HCT116 (cell line): ENCODE measurements around the gene MACROH2A1. TPM values are rescaled to one million over a fixed set of nuclear protein-coding genes. Genes with fewer than 3 reads are reported as not detected.

Experiments
- ATAC-seq: fragments of 200-7000 bp; cut with Tn5 transposase; 2 replicates; pipeline ENCODE4 v1.9.1; 2020; ENCODE audit warnings: mild to moderate bottlenecking, moderate library complexity
- BruUV-seq: library from RNA; stranded (reverse); fragments of 400-500 nt; replicated peaks from 2 replicates; lab custom pipeline; 2021; lab: Mats Ljungman, UMichigan
- CTCF ChIA-PET: fragments of 300-600 bp; sonication (Branson Sonifier 250); formaldehyde crosslinking; loops from one replicate; lab custom pipeline; 2021; ENCODE audit warnings: antibody characterized with exemption; lab: Charles Lee
- POLR2A ChIA-PET: fragments of 300-600, 350-600 bp; sonication (Branson Sonifier 250); formaldehyde crosslinking; loops from one replicate; lab custom pipeline; 2021; ENCODE audit warnings: antibody characterized with exemption; lab: Charles Lee
- RAD21 ChIA-PET, 2 experiments: fragments of 300-600 bp; sonication (Branson Sonifier 250); formaldehyde crosslinking; loops; one replicate each; lab custom pipeline; 2023; ENCODE audit warnings: low total read pairs in 2 of 2; ENCODE audit not compliant: uncharacterized antibody in 2 of 2, unreplicated experiment in 2 of 2, low non-redundant PET in 1 of 2; lab: Charles Lee
- DNase-seq: peaks from one replicate; pipeline ENCODE4 v3.0.0-alpha.2; 2010; ENCODE audit warnings: low read depth, low spot score
- H2AFZ ChIP-seq: fragments of 200-600 bp; shearing (Covaris generic), sonication (generic); 2 replicates; pipeline ENCODE4 v1.6.1; 2017; ENCODE audit warnings: low read depth, mixed run types, mixed read lengths, antibody characterized with exemption, low read length; ENCODE audit not compliant: poor library complexity, severe bottlenecking
- H3K27ac ChIP-seq: 2 replicates; pipeline ENCODE4 v1.5.1; 2012; ENCODE audit warnings: low read depth, low read length
- H3K27me3 ChIP-seq: fragments of 200-600 bp; sonication (generic); 2 replicates; pipeline ENCODE4 v1.6.1; 2016; ENCODE audit warnings: mixed run types, low read length, mixed read lengths; ENCODE audit not compliant: insufficient read depth
- H3K36me3 ChIP-seq, 2 experiments: fragments of 200-500 bp in 1 of 2; fragments of 200-600 bp in 1 of 2; sonication (Bioruptor generic) in 1 of 2; sonication (generic) in 1 of 2; 2 replicates each; pipeline versions ENCODE4 v1.5.1 to v1.6.1; 2014 to 2016; ENCODE audit warnings: low read length in 2 of 2, inconsistent platforms in 1 of 2, mixed read lengths in 1 of 2, mixed run types in 1 of 2; ENCODE audit not compliant: insufficient read depth in 2 of 2, control insufficient read depth in 1 of 2
- H3K4me1 ChIP-seq, 2 experiments: fragments of 200-600 bp in 1 of 2; sonication (generic) in 1 of 2; 2 replicates each; pipeline versions ENCODE4 v1.5.1 to v1.6.1; 2012 to 2017; ENCODE audit warnings: low read length in 2 of 2, inconsistent platforms in 1 of 2, mild to moderate bottlenecking in 1 of 2, mixed read lengths in 1 of 2, mixed run types in 1 of 2, moderate library complexity in 1 of 2; ENCODE audit not compliant: insufficient read depth in 2 of 2, control insufficient read depth in 1 of 2
- H3K4me2 ChIP-seq: fragments of 200-600 bp; sonication (generic); 2 replicates; pipeline ENCODE4 v1.6.1; 2017; ENCODE audit warnings: mixed run types, low read length, mixed read lengths
- H3K4me3 ChIP-seq, 2 experiments: fragments of 200-600 bp in 1 of 2; sonication (generic) in 1 of 2; replicated peaks in 1 of 2; 2 replicates each; pipeline ENCODE4 v1.5.1; 2011 to 2016; ENCODE audit warnings: low read length in 2 of 2, control low read depth in 1 of 2, low read depth in 1 of 2, mild to moderate bottlenecking in 1 of 2, mixed read lengths in 1 of 2, mixed run types in 1 of 2
- H3K79me2 ChIP-seq: fragments of 200-600 bp; sonication (generic); 2 replicates; pipeline ENCODE4 v1.6.1; 2017; ENCODE audit warnings: mild to moderate bottlenecking, mixed run types, low read length, moderate library complexity, mixed read lengths; ENCODE audit not compliant: insufficient read depth
- H3K9ac ChIP-seq: fragments of 200-600 bp; sonication (generic); 2 replicates; pipeline ENCODE4 v1.6.1; 2016; ENCODE audit warnings: low read length, mixed read lengths
- H3K9me2 ChIP-seq: fragments of 200-600 bp; sonication (generic), shearing (Covaris generic); 2 replicates; pipeline ENCODE4 v1.6.1; 2017; ENCODE audit warnings: mixed run types, mild to moderate bottlenecking, moderate library complexity; ENCODE audit not compliant: insufficient read depth
- H3K9me3 ChIP-seq, 2 experiments: fragments of 200-500 bp in 1 of 2; fragments of 200-600 bp in 1 of 2; sonication (Bioruptor generic) in 1 of 2; sonication (generic) in 1 of 2; 2 replicates each; pipeline ENCODE4 v1.6.1; 2014 to 2017; ENCODE audit warnings: low read length in 2 of 2, mixed read lengths in 2 of 2, inconsistent platforms in 1 of 2, low read depth in 1 of 2, mild to moderate bottlenecking in 1 of 2, mixed run types in 1 of 2, moderate library complexity in 1 of 2; ENCODE audit not compliant: control insufficient read depth in 1 of 2, insufficient read depth in 1 of 2
- H4K20me1 ChIP-seq: fragments of 200-600 bp; sonication (generic), shearing (Covaris generic); 2 replicates; pipeline ENCODE4 v1.6.1; 2017; ENCODE audit warnings: mixed run types, mild to moderate bottlenecking, moderate library complexity; ENCODE audit not compliant: insufficient read depth
- CBX3 ChIP-seq: IDR thresholded peaks from 2 replicates; pipeline ENCODE4 v1.6.1; 2012; ENCODE audit warnings: low read depth
- EGR1 ChIP-seq: IDR thresholded peaks from 2 replicates; pipeline ENCODE4 v1.6.1; 2012; ENCODE audit warnings: low read depth
- ELF1 ChIP-seq: IDR thresholded peaks from 2 replicates; pipeline ENCODE4 v1.6.1; 2012; ENCODE audit warnings: low read depth, borderline replicate concordance
- EZH2 ChIP-seq: fragments of 200-600 bp; sonication (generic); IDR thresholded peaks from 2 replicates; pipeline ENCODE4 v1.6.1; 2017; ENCODE audit warnings: antibody characterized with exemption, mixed run types
- EZH2phosphoT487 ChIP-seq: fragments of 200-600 bp; IDR thresholded peaks from 2 replicates; pipeline ENCODE4 v1.6.1; 2018; ENCODE audit warnings: antibody characterized with exemption, borderline replicate concordance
- FOSL1 ChIP-seq: IDR thresholded peaks from 2 replicates; pipeline ENCODE4 v1.6.1; 2012; ENCODE audit warnings: low read depth
- POLR2AphosphoS5 ChIP-seq: IDR thresholded peaks from 2 replicates; pipeline ENCODE4 v1.6.1; 2011; ENCODE audit warnings: mild to moderate bottlenecking, low read depth, low read length, moderate library complexity
- SIN3A ChIP-seq: IDR thresholded peaks from 2 replicates; pipeline ENCODE4 v1.6.1; 2012; ENCODE audit warnings: low read depth
- TCF7L2 ChIP-seq: IDR thresholded peaks from 2 replicates; pipeline ENCODE4 v1.7.0; 2011; ENCODE audit warnings: borderline replicate concordance, inconsistent platforms; ENCODE audit not compliant: insufficient read depth, insufficient read length; ENCODE audit errors: extremely low read depth
- ZNF274 ChIP-seq: fragments of 200-500 bp; sonication (Bioruptor generic); IDR thresholded peaks from 2 replicates; pipeline ENCODE4 v1.6.1; 2014; ENCODE audit warnings: mild to moderate bottlenecking, low read depth, low read length, inconsistent platforms
- intact Hi-C: fragments of 100-400 bp; cut with micrococcal nuclease; formaldehyde crosslinking; loops from 2 replicates; pipeline ENCODE4 v1.10.0; 2022
- total RNA-seq: library from RNA; stranded (reverse); gene quantifications from one replicate; pipeline ENCODE4 v1.2.1, GENCODE V29; 2021; ENCODE audit not compliant: unreplicated experiment
- TF ChIP-seq, protein P1 (sequence below), 3 experiments: fragments of 200-600 bp in 1 of 3; sonication (generic) in 1 of 3; IDR thresholded peaks in 2 of 3; conservative IDR thresholded peaks in 1 of 3; 2 replicates each; pipeline ENCODE4 v1.5.1; 2012 to 2017; ENCODE audit warnings: low read depth in 2 of 3, low read length in 2 of 3, antibody characterized with exemption in 1 of 3, borderline replicate concordance in 1 of 3, control low read depth in 1 of 3, mild to moderate bottlenecking in 1 of 3, mixed read lengths in 1 of 3, mixed run types in 1 of 3, moderate library complexity in 1 of 3; ENCODE audit not compliant: insufficient read depth in 1 of 3
- TF ChIP-seq, protein P2 (sequence below): IDR thresholded peaks from 2 replicates; pipeline ENCODE4 v1.6.1; 2011; ENCODE audit warnings: mild to moderate bottlenecking, low read length, moderate library complexity; ENCODE audit not compliant: insufficient replicate concordance; ENCODE audit errors: extremely low read depth
- TF ChIP-seq, protein P3 (sequence below): IDR thresholded peaks from 2 replicates; pipeline ENCODE4 v1.6.1; 2012

MACROH2A1 gene
- total RNA-seq, 1 experiment from 2014 or later = 218 TPM

DNA sequence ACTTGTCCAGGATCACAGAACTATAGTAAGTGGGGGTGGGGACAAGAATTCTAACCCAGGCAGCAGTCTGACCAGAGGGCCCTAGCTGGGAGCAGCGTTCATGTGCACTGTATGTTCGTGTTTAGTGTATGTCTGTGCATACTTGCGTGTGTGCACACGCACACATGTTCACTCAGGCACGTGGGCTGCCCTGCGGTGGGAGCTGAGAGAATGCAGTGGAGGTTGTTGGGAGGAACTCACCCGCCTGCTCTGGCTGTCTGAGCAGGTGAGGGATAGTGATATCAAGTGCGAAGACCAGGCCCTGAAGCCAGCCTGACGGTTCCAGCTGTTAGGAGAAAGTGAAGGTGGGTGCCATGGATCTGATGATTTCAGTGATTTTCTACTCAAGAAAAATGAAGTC is 47.2 kb upstream of the MACROH2A1 start:
- no TSS peak for BruUV-seq
- no peak overlapping the region for H3K9ac ChIP-seq
- no peak overlapping the region for H3K4me3 ChIP-seq
- H3K9me2 ChIP-seq = no peaks in the 10 kb centered on the region
- no peaks in the 10 kb centered on the region for H3K9me3 ChIP-seq
- intact Hi-C loops = no loop called here
- ChIA-PET RAD21 (no interaction called here), POLR2A (no interaction called here), CTCF (interaction anchor here (1.8 kb wide), 1 partner anchor 11 kb away, joined by 5 read pairs; no protein-coding TSS in a partner anchor)
- H3K79me2 ChIP-seq = no peaks in the 10 kb centered on the region
- no peaks in the 10 kb centered on the region for H3K36me3 ChIP-seq
- no peak overlapping the region for H3K4me2 ChIP-seq
- DNase-seq (no peak), ATAC-seq (no peak)
- no peak overlapping the region for H3K27ac ChIP-seq
- H3K4me1 ChIP-seq = no peaks in the 10 kb centered on the region
- TF ChIP-seq EGR1 (no peak), ELF1 (no peak), TCF7L2 (no peak), FOSL1 (no peak), ZNF274 (no peak), EZH2 (no peak), SIN3A (no peak), CBX3 (no peak), EZH2phosphoT487 (no peak), POLR2AphosphoS5 (no peak)
- TF ChIP-seq, protein P1, sequence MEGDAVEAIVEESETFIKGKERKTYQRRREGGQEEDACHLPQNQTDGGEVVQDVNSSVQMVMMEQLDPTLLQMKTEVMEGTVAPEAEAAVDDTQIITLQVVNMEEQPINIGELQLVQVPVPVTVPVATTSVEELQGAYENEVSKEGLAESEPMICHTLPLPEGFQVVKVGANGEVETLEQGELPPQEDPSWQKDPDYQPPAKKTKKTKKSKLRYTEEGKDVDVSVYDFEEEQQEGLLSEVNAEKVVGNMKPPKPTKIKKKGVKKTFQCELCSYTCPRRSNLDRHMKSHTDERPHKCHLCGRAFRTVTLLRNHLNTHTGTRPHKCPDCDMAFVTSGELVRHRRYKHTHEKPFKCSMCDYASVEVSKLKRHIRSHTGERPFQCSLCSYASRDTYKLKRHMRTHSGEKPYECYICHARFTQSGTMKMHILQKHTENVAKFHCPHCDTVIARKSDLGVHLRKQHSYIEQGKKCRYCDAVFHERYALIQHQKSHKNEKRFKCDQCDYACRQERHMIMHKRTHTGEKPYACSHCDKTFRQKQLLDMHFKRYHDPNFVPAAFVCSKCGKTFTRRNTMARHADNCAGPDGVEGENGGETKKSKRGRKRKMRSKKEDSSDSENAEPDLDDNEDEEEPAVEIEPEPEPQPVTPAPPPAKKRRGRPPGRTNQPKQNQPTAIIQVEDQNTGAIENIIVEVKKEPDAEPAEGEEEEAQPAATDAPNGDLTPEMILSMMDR (IDR thresholded peaks at IDR 0.05 in 2 of 3, conservative IDR thresholded peaks at IDR 0.05 in 1 of 3; ENCODE audit: borderline replicate concordance in 1 of 3, insufficient read depth in 1 of 3, low read depth in 2 of 3, low read length in 2 of 3) = no peak
- TF ChIP-seq, protein P2, sequence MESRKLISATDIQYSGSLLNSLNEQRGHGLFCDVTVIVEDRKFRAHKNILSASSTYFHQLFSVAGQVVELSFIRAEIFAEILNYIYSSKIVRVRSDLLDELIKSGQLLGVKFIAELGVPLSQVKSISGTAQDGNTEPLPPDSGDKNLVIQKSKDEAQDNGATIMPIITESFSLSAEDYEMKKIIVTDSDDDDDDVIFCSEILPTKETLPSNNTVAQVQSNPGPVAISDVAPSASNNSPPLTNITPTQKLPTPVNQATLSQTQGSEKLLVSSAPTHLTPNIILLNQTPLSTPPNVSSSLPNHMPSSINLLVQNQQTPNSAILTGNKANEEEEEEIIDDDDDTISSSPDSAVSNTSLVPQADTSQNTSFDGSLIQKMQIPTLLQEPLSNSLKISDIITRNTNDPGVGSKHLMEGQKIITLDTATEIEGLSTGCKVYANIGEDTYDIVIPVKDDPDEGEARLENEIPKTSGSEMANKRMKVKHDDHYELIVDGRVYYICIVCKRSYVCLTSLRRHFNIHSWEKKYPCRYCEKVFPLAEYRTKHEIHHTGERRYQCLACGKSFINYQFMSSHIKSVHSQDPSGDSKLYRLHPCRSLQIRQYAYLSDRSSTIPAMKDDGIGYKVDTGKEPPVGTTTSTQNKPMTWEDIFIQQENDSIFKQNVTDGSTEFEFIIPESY = no peak
- TF ChIP-seq, protein P3, sequence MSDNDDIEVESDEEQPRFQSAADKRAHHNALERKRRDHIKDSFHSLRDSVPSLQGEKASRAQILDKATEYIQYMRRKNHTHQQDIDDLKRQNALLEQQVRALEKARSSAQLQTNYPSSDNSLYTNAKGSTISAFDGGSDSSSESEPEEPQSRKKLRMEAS = no peak
- no peaks in the 10 kb centered on the region; the same call in 1 of the 2 replicates for H3K27me3 ChIP-seq
- no peak overlapping the region for H2AFZ ChIP-seq
- H4K20me1 ChIP-seq = no peaks in the 10 kb centered on the region
